HFFc6 (cell line): ENCODE data around the gene SYN1. TPM values are rescaled to one million over a fixed set of nuclear protein-coding genes. Genes with fewer than 3 reads are reported as not detected.

Source experiments
- DNase-seq: peaks from one replicate; pipeline ENCODE4 v3.0.0-alpha.2; 2018
- H3K27ac Mint-ChIP-seq: 2 replicates; pipeline ENCODE4 v1.8.0; 2020; ENCODE audit warnings: mild to moderate bottlenecking, mixed read lengths
- H3K27me3 Mint-ChIP-seq: 2 replicates; pipeline ENCODE4 v1.8.0; 2021; ENCODE audit warnings: mild to moderate bottlenecking, moderate library complexity, mixed read lengths; ENCODE audit not compliant: insufficient read depth
- H3K36me3 Mint-ChIP-seq: 2 replicates; pipeline ENCODE4 v1.8.0; 2021; ENCODE audit warnings: low read depth, mixed read lengths
- H3K4me1 Mint-ChIP-seq: 2 replicates; pipeline ENCODE4 v1.8.0; 2020; ENCODE audit warnings: low read depth, mixed read lengths
- H3K4me3 Mint-ChIP-seq: 2 replicates; pipeline ENCODE4 v1.8.0; 2020; ENCODE audit warnings: mild to moderate bottlenecking, moderate library complexity, mixed read lengths
- H3K9me3 Mint-ChIP-seq: 2 replicates; pipeline ENCODE4 v1.8.0; 2020; ENCODE audit warnings: mild to moderate bottlenecking, mixed read lengths
- total RNA-seq, 6 experiments: library from RNA; stranded (reverse); fragmentation: NEBNext Ultra II Directional; extraction: Animal tissue kit (Norgen Biotek cat#: 25700); gene quantifications; 2 replicates in 1 of 6; 3 replicates in 5 of 6; pipeline ENCODE4 v1.2.3, GENCODE V29; 2021
- TF ChIP-seq, protein P1 (sequence below): fragments of 200-600 bp; sonication (generic); IDR thresholded peaks from 2 replicates; pipeline ENCODE4 v1.5.0; 2021; ENCODE audit warnings: antibody characterized with exemption, mild to moderate bottlenecking

Gene SYN1
- total RNA-seq, 6 experiments from 2014 or later = 0.13 to 0.31 (median 0.19) TPM; not detected in 1

DNA sequence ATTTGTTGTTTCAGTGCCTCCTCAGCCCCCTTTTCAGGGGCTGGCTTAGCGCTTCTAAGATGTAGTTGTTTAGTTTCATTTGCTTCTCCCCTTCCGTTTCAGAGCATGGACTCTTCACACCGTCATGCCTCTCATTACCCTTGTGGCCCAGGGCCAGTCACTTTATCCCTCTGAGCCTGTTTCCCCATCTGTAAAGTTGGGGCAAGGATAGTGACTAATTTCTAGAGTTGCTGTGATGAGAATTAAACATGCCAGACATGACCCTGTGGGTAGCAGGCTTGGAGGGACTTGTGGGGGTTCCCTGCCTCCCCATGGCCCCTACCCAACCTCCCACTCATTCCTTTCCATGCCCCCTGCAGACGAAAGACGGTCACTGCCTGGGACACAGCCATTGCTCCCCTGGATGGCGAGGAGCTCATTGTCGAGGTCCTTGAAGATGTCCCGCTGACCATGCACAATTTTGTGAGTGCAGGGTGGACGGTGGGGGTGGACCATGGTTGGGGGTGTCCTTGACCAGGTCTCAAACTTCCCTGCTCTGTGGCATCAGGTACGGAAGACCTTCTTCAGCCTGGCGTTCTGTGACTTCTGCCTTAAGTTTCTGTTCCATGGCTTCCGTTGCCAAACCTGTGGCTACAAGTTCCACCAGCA, 55.1 kb downstream of the SYN1 start:
- Mint-ChIP-seq H3K27ac (peak overlapping the region; percentile 79), H3K4me1 (peaks cover 28% of the 10 kb centered on the region), H3K4me3 (peak overlapping the region; percentile 42), H3K27me3 (no peaks in the 10 kb centered on the region), H3K9me3 (no peaks in the 10 kb centered on the region), H3K36me3 (peaks cover 21% of the 10 kb centered on the region)
- TF ChIP-seq, protein P1, sequence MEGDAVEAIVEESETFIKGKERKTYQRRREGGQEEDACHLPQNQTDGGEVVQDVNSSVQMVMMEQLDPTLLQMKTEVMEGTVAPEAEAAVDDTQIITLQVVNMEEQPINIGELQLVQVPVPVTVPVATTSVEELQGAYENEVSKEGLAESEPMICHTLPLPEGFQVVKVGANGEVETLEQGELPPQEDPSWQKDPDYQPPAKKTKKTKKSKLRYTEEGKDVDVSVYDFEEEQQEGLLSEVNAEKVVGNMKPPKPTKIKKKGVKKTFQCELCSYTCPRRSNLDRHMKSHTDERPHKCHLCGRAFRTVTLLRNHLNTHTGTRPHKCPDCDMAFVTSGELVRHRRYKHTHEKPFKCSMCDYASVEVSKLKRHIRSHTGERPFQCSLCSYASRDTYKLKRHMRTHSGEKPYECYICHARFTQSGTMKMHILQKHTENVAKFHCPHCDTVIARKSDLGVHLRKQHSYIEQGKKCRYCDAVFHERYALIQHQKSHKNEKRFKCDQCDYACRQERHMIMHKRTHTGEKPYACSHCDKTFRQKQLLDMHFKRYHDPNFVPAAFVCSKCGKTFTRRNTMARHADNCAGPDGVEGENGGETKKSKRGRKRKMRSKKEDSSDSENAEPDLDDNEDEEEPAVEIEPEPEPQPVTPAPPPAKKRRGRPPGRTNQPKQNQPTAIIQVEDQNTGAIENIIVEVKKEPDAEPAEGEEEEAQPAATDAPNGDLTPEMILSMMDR = peak; percentile 13; the same call in 1 of the 2 replicates
- DNase-seq = no peak

GRCh38 chrX:47563801-47564315, 55.8 kb downstream of the SYN1 start:
- H3K27ac Mint-ChIP-seq = peak overlapping the region; percentile 79
- no peaks in the 10 kb centered on the region for H3K27me3 Mint-ChIP-seq
- peak; percentile 45 for DNase-seq
- TF ChIP-seq, protein P1 = no peak
- H3K36me3 Mint-ChIP-seq = peaks cover 17% of the 10 kb centered on the region
- H3K4me3 Mint-ChIP-seq = peak overlapping the region; percentile 67
- no peaks in the 10 kb centered on the region for H3K9me3 Mint-ChIP-seq
- peaks cover 28% of the 10 kb centered on the region for H3K4me1 Mint-ChIP-seq

DNA sequence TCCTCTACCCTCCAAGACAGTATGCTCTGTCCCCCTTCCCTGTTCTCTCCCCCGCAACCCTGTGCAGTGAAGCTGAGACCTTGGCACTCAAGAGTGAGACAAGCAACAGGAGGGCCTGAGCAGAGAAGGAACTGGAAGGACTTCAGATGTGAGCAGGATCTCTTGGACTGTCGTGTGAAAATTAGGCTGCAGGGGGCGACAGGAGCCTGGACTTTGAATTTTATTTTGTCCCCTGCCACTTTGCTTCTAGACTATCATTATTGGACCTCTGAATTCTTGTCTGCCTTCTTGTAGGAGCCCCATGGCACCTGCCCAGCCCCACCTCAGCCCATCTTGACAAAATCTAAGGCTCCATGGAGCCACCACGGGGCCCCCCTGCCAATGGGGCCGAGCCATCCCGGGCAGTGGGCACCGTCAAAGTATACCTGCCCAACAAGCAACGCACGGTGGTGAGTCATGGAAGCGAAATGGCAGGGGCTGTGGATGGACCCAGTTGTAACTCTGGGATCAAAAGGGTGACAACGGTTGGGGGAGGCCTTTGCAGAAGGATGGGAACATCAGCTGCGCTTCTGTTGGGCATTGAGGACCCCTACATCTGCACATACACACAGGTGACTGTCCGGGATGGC, 56.9 kb downstream of the SYN1 start:
- Mint-ChIP-seq H3K4me1 (peaks cover 28% of the 10 kb centered on the region), H3K36me3 (peaks cover 15% of the 10 kb centered on the region), H3K4me3 (peak overlapping the region; percentile 95), H3K27ac (peak overlapping the region; percentile 64), H3K27me3 (no peaks in the 10 kb centered on the region), H3K9me3 (no peaks in the 10 kb centered on the region)
- TF ChIP-seq, protein P1 = peak; percentile 60
- DNase-seq = no peak

GRCh38 chrX:47561659-47562151, 58.0 kb downstream of the SYN1 start:
- TF ChIP-seq, protein P1 = no peak
- H3K27me3 Mint-ChIP-seq = no peaks in the 10 kb centered on the region
- H3K4me1 Mint-ChIP-seq = peaks cover 30% of the 10 kb centered on the region
- peak overlapping the region; percentile 95 for H3K4me3 Mint-ChIP-seq
- no peak for DNase-seq
- H3K9me3 Mint-ChIP-seq = no peaks in the 10 kb centered on the region
- peaks cover 12% of the 10 kb centered on the region for H3K36me3 Mint-ChIP-seq
- peak overlapping the region; percentile 96 for H3K27ac Mint-ChIP-seq

DNA sequence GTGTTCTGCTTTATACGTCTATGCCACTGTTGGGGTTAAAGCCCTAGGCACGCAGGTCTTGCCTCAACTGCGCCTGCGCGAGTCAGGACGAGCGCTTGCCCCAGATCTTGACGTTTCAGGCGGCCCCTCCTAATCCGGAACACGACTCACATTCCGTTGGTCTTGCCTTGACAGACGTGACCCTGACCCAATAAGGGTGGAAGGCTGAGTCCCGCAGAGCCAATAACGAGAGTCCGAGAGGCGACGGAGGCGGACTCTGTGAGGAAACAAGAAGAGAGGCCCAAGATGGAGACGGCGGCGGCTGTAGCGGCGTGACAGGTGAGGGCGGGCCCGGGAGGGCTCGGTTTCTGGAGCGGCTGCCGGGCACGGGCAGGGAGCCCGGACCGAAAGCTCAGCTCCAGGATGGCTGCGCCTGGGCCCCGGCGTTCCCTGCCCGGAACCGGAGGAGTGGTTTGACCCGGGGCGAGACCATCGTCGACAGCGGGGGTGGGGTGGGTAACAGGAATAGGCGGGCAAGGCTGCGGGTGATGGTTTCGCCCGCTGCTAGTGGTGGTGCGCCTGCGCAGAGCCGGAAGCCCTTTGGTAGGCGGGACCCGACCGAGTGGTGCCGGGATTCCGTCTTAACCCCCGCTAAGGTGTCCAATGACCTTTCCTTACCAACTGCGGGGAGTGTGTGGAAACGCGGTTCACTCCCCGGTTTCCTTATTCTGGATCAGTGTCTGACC, 58.6 kb downstream of the SYN1 start, which contains the start of gene ARAF:
ARAF (plus strand) TSS at position 272 of the 725 bp plus-strand sequence. CDS start 1,763 bp downstream, outside the sequence.
- Mint-ChIP-seq H3K27me3 (no peaks in the 10 kb centered on the region), H3K9me3 (no peaks in the 10 kb centered on the region), H3K4me1 (peaks cover 36% of the 10 kb centered on the region), H3K4me3 (peak within 1 kb of the TSS; percentile 95), H3K36me3 (peaks cover 12% of the 10 kb centered on the region), H3K27ac (peak within 1 kb of the TSS; percentile 96)
- peak; percentile 100 for DNase-seq
- TF ChIP-seq, protein P1 = no peak
